H1 (cell line): ENCODE data around the gene BPI. TPM values are rescaled to one million over a fixed set of nuclear protein-coding genes. Genes with fewer than 3 reads are reported as not detected.

Source experiments
- SP1 ChIP-seq: IDR thresholded peaks from 2 replicates; pipeline ENCODE4 v1.6.1; 2011; ENCODE audit warnings: low read depth, low read length
- polyA plus RNA-seq, 7 experiments: library from polyadenylated mRNA; depleted of rRNA in 3 of 7; stranded (reverse) in 5 of 7; unstranded in 2 of 7; fragments of >200 nt in 5 of 7; fragments of 200-250 nt in 2 of 7; gene quantifications; 1 replicate in 5 of 7; 2 replicates in 1 of 7; 4 replicates in 1 of 7; pipeline versions ENCODE4 v1.2.1 to v1.2.3, GENCODE V29; 2011 to 2013; ENCODE audit warnings: missing spikeins in 2 of 7, mixed read lengths in 2 of 7
- total RNA-seq: library from RNA; stranded (reverse); fragmentation: NEBNext Ultra II Directional; extraction: Animal tissue kit (Norgen Biotek cat#: 25700); gene quantifications from 2 replicates; pipeline ENCODE4 v1.2.1, GENCODE V29; 2021

Gene BPI
- total and polyA plus RNA-seq, 2 of the 8 experiments (the other 6 are each of a cell fraction or from before 2014, with no cell fraction given): not detected

- no peak for TF ChIP-seq SP1
These were observed 2.4 kb downstream of the BPI start (continued) for GRCh38 chr20:38306379-38306778.
